Left ventricle myocardium superior (tissue), 1 donor: ENCODE measurements around the gene MIER1. TPM values are rescaled to one million over a fixed set of nuclear protein-coding genes. Genes with fewer than 3 reads are reported as not detected.

Source experiments
- ATAC-seq: fragments of 200-7000 bp; cut with Tn5 transposase; one replicate; pipeline ENCODE4 v1.9.1; 2020; ENCODE audit warnings: mild to moderate bottlenecking, moderate library complexity
- DNase-seq: peaks from one replicate; pipeline ENCODE4 v3.0.0-alpha.2; 2020
- intact Hi-C: fragments of 100-400 bp; cut with micrococcal nuclease; formaldehyde crosslinking; loops from one replicate; pipeline ENCODE4 v1.11.0; 2022
- total RNA-seq: library from RNA; stranded (reverse); fragmentation: NEBNext Ultra II Directional; extraction: Animal tissue kit (Norgen Biotek cat#: 25700); gene quantifications from one replicate; pipeline ENCODE4 v1.2.1, GENCODE V29; 2021
- donor health status: DM: no; HTN: yes; CAD: no; lungs with severe emphysema.

MIER1 gene
- total RNA-seq, 1 donor from 2014 or later = 19.1 TPM

DNA sequence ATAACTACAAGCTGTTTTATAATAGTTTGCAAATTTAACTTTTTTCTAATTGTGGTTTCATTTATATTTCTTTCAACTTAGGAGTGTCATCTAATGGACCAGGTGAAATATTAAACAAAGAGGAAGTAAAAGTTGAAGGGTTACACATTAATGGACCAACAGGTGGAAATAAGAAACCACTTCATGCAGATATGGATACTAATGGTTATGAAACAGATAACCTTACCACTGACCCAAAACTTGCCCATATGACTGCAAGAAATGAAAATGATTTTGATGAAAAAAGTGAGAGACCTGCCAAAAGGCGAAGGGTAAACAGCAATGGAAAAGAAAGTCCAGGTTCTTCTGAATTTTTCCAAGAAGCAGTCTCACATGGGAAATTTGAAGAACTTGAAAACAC, 59.7 kb downstream of the MIER1 start:
- no peak for DNase-seq
- ATAC-seq = no peak
- intact Hi-C loops = no loop called here

DNA sequence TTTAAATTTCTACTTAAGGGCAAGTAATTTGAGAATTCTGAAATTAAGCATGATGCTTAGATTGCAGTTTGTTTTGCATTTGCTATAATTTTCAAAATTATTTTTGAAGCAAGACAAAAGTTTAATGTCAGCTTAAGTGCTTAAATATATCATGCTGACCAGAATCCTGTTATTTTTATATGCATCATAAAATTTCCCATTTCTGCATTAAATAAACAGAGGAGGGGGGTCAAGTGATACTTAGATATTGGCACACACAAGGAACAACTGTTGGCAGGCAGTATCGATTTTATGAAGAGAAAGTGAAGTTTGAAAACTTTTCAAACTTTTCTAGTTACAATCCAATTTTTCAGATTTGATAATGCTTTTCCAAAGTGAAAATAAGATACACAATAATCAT, 61.0 kb downstream of the MIER1 start:
- DNase-seq = no peak
- no peak for ATAC-seq

DNA sequence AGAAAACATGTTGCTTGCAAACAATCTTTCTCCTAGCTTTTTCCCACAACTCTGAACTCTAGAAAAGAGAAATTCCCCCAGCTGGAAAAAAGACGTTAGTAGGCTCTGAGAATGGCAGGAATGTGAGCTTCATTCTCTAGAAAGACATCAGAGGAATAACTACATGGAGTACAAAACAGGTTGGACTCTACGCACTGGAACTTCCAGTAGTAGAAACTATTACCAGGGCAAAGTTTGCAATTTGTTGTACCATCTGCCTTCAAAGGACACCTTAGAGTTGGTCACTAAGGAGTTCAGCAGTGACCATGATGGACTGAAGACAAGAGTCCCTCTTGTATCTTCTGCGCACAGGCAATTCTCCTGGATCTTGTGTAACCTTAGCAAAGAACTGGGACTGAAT, 68.3 kb downstream of the MIER1 start:
- intact Hi-C loops = loop anchor here (10.0 kb wide), 1 partner anchor 52 kb away; no protein-coding TSS in a partner anchor
- no peak for ATAC-seq
- DNase-seq = no peak

More for the DNA sequence above, 61.0 kb downstream of the MIER1 start:
- intact Hi-C loops = no loop called here

DNA sequence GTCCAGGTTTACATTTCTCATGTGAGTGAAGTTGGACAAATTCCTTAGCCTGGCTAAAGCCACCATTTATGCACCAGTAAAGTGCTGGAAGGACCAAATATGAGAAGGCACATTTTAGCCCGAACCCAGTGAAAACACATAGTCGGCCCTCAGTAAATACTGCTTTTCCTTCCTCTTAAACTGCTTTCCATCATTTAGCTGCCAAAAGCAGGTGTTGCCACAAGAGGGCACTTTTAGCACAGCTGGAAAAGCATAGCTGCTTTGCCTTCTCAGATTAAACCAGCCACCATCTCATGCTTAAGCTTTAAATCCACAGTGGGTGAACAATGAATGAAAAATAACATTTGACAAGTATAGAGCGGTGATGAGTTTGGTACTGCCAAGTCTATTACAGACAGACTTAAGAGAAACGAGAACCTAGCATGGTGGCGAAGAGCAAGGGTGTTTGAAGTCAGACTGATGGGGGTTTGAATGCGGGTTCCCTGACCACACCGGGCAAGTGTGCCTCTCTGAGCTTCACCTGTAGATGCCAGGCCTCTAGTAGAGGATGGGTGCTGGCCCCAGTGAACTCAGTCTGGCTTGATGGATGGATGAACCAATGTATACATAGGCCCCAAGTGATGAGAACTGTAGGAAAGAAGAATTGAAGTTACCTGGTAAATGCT, 71.4 kb downstream of the MIER1 start:
- DNase-seq = peak; percentile 31
- ATAC-seq = peak; percentile 73
- intact Hi-C loops = loop anchor here (1.0 to 10.0 kb wide), 2 partner anchors 49 to 153 kb away; no protein-coding TSS in a partner anchor

DNA sequence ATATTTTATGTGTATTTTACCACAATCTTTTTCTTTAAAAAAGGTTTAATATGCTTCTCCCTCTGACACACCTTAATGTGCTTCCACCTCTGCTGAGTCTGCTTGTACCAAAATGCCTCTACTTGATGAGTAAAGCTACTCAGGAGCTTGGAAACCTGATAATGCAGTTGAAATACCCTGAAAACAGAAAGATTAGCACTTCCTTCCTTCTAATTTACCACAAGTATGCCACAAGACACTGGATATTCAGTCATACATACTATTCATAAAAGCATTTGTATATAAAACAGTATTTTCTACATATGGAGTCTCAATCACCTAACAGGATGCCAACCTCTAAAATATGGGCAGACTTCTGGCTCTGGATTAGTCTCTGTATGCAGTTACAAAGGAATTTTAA, 74.2 kb downstream of the MIER1 start:
- ATAC-seq (no peak), DNase-seq (no peak)
- intact Hi-C loops = loop anchor here (10.0 kb wide), 1 partner anchor 46 kb away; no protein-coding TSS in a partner anchor

DNA sequence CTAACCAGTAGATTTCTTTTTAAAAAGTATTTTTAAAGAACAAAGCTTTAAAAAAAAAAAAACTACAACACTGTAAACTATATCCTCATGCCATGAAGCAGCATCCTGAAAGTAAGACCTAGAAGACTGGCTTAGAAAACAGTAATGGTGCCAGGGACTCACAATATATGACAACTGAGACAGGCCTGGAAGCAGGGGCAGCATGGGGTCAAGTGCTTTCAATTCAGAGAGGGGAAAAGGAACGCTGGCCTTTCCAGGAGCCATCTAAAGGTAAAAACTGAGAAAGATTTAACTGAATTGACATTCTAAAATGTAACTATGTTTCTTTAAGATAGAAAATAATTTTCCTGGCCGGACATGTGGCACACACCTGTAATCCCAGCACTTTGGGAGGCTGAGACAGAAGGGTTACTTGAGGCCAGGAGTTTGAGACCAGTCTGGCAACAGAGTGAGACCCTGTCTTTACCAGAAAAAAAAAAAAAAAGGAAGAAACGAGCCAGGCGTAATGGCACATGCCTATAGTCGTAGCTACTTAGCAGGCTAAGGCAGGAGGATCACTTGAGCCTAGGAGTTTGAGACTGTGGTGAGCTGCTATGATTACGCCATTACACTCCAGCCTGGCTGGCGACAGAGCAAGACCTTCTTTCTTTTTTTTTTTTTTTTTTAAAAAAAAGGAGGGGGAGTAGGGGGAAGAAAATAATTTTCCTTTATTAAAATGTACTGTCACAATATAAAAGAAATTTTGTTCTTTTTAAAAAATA, 75.0 kb downstream of the MIER1 start:
- ATAC-seq (no peak), DNase-seq (no peak)
- intact Hi-C loops = loop anchor here (10.0 kb wide), 1 partner anchor 45 kb away; no protein-coding TSS in a partner anchor

DNA sequence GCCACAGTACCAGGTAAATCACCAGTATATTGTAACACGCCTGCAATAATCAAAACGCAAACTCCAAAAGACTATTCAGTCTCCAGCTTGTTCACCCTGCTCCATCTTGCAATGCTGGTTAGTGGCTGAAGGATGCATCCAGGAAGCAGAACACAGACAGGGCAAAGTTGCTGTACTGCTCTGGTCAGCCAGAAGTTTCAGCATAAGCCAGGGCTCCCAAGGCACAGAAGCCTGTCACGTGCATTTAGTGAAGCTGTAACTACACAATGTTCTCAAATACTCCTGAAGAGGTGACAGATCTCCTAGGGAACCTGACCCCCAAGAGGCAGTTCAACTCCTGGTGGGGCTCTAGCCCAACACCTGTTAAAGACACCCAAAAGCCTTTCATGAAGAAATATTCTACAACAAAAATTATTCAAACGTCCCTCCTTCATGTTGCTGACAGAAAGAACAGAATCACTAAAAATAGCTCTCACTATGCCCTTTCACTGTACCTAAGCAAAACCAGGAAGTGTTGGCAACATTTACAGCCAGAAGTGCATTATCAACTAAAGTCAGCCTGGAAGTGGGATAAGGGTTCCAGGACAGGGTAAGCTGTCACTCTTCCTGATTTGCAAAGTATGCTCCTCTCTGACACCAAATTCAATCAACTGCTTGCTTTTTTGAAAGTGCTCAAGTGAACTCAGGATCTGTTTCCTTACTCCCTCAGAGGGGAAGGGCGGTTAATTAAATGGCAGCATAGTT, 77.1 kb downstream of the MIER1 start:
- ATAC-seq = peak; percentile 89
- intact Hi-C loops = no loop called here

DNA sequence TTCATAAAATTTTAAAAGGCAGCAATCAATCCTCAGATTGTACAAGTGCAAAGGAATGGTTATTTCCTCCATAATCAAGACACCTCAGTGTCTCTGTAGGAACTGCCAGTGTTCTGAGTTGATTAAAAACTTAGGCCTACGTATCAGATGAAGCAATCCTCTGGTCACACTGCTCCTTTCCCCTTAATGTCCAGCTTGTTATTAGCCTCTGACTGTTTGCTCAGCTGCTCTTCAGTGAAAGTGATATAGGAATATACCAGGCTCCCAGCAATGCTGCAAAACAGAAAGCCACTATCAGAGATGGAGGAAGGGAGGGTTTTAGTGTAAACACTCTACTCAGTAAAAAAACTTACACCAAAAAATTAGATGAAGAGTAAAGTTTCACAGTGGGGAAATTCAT, 79.4 kb downstream of the MIER1 start:
- intact Hi-C loops = no loop called here
- ATAC-seq = no peak

More for the DNA sequence above, 77.1 kb downstream of the MIER1 start:
- peak; percentile 23 for DNase-seq

DNA sequence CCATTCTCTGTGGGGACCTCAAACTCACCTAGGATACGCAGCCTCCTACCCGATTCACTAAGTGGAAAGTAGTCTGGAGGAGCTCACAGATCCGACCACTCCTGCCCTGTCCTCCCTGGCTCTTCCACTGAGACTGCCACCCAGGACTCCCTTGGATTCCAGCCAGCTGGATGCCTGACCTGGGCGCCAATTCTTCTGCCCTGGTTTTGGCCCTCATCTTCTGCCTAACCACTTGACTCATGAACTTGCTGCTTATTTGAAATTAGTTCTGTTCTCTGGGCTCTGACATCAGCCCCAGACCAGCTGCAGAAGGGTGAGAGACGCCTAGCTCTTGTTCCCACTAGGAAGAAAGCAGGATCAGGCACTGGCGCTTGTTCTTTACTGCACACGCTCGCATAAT, 80.3 kb downstream of the MIER1 start:
- DNase-seq (peak; percentile 56), ATAC-seq (peak; percentile 59)
- intact Hi-C loops = no loop called here

More for the DNA sequence above, 79.4 kb downstream of the MIER1 start:
- no peak for DNase-seq

DNA sequence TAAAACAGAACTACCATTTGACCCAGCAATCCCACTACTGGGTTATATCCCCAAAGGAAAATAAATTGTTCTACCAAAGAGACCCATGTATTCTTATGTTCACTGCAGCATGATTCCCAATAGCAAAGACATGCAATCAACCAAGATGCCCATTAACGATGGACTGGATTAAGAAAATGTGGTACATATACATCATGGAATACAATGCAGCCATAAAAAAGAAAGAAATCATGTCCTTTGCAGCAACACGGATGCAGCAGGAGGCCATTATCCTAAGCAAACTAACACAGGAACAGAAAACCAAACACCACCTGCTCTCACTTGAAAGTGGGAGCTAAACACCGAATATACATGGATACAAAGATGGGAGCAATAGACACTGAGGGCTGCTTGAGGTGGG, 85.0 kb downstream of the MIER1 start:
- DNase-seq (no peak), ATAC-seq (no peak)
- intact Hi-C loops = no loop called here

DNA sequence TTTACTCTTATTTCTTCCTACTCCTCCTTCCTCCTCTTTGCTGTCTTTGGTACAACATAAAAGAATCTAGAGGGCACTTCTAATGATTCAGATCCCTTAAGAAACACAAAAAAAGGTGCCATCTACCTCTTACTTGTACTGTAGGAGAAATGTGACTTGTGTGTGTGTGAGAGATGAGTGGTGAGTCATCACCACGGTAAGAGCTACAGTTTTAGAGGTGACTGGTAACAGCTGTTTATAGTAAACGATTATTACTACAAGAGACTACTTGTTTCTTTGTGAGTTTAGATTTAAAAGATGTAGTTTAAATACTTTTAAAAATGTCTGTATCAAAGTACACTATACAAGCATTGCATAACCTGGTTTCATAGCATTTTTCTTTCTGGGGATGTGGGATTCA, 88.8 kb downstream of the MIER1 start:
- DNase-seq (no peak), ATAC-seq (peak; percentile 62)
- intact Hi-C loops = no loop called here

DNA sequence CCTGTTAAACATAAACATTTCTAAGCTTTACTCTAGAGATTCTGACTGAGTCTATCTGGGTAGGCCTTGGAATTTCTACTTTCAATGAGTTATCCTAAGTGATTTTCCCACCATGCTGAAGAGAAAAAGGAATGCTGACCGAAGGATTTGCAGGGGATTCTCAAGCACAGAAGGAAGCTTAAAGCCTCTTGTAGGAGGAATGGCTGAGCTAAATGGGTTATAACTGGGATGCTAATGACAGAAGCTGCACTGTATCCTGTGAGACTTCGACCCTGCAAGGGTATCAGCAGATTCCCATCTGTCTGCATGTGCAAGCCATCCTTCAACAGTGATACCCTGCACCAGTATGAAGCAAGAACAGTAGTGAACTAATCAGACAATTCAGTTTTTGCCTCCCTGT, 93.8 kb downstream of the MIER1 start:
- intact Hi-C loops = no loop called here
- DNase-seq = no peak
- no peak for ATAC-seq

DNA sequence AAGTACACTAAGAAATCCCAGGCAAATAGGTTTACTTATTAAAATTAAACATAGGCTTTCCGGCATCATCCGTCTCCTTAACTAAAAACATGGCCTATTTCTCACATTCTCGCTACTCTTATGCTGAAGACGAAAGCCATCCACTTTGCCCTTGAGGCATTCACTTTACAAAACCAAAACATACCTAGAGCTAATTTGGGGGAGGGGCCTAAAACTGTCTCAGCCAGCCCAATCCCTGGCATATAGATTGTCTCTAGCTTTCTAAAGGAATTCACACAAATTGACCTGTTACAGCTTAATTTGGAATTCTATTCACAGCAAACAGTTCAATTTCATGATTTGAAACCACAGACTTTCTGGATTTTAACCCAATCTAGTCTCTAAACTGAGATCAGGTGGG, 94.3 kb downstream of the MIER1 start:
- intact Hi-C loops = no loop called here
- ATAC-seq (no peak), DNase-seq (no peak)

DNA sequence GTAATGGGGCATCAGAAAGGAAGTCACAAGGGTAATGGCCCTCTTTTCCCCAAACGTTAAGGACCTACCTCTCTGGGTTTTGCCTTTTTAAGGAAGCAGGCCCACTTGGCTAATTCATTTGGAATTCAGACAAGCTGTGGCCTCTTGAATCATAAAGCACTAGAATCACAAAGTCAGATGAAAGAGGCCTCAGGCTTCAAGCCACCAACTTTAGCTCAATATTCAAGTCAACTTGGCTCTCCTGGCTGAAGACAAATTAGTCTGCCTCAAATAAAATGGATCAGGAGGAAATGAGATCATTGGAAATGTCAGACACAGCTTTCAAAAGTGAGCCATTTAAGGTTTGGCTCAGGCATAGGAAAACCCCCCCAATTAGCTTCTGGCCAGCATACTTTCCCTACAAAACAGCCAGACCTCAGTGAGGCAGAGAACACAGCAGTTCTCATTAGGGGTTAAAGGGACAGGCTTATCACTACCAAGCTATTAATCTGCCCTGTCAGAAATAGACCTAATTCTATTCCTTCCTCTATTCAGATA, 94.9 kb downstream of the MIER1 start:
- intact Hi-C loops = no loop called here
- no peak for DNase-seq
- ATAC-seq = peak; percentile 76

DNA sequence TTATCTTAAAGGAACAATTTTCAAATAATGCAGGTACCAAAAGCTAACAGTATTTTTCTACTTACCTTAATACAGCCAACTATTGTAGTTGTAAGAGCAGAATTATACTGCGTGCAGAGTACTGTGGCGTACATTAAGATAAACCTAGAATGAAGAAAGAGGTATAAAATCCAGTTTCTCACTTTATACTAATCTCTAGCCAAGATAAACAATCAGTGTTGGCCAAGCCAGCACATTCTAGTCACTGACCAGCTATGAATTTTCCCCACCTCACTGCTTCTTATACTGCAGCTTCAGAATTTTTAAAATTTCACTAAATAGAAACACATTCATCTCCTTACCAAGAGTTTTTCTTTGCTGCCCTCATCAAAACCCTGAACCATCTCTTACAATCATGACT, 95.5 kb downstream of the MIER1 start:
- peak; percentile 42 for ATAC-seq
- intact Hi-C loops = no loop called here

DNA sequence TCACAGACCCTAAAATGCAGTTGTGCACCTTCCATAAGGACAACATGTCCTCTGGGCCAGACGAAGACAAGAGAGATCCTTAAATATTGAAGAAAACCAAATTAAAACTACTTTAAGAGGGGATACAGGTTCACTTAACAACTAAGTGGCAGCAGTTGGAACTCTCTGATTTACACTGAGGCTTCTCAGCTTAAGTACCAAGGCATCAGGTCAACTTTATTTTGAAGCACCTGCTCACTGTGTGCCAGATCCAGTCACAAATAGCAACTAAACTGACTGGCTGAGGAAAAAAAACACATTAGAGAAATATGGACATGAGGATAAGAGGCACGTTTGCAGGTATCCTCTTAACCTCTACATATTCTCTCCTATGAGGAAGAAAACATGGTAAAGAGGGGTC, 96.0 kb downstream of the MIER1 start:
- peak; percentile 53 for ATAC-seq
- intact Hi-C loops = no loop called here
- no peak for DNase-seq

More for the DNA sequence above, 95.5 kb downstream of the MIER1 start:
- no peak for DNase-seq

DNA sequence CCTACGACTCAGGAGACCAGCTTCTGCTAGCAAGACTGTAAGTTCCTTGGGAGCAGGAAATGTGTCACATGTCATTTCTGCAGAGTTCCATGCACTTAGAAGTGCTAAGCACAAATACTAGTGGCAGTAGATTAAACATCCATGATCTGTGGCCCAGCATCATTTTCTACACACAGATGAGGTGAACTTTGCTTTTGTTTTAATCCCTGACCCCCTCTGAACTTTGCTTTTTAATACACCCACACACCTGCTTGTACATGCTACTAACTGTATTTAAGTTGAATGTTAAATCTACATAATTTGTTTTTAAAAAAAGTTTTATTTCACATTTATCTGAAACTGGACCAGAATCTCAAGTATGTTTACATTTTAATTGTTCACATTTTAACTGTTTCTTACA, 104.7 kb downstream of the MIER1 start:
- DNase-seq = no peak
- no peak for ATAC-seq
- intact Hi-C loops = no loop called here

DNA sequence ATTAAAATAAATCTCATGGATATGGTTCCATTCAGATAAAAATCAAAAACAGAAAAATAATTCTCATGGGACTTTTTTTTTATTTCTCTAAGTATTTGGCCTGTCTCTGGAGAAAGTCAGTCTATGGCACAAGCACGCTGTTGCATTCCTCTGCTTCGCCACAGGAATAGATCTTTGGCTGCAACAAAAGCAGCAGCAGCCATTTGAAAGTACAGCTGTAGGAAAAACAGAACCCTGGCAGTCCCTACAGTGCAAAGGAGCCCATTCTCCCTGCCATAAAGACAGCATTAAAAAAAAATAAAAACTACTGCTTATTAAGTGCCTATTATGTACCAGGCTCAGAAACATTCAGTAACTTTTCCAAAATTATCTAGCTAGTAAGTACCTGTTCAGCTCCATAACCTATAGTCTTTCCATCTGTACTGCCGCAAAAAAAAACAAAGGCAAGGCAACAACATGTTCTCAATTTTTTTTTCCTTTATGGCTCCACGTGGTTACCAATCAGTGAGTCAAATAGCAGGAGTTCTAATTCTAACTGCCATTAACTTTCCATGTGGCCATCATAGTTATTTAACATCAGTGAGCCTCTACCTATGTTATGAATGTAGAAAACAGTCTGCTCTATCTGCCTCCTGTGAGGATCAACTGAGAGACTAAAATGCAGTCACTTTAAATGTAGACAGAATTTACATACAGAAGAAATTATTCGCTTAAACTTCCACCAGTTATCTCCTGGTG, 106.5 kb downstream of the MIER1 start:
- ATAC-seq (peak; percentile 95), DNase-seq (no peak)
- intact Hi-C loops = no loop called here

DNA sequence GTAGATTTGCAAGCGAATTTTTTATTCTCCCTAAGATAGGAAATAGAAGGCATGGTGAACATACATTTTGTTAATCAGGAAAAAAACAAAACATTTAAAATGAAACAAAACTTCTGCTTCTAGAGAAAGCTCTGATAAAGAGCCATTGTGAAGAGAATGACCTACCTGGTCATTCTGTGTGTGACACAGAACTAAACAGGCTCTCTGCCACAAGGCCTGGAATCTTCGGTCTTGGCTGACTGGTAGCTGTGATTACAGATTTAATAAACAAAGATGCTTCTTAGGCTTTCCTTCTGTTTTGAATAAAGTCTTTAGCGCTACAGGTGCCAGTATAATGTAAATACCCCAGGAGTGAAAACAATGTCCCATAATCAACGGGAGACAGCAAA, 107.1 kb downstream of the MIER1 start:
- intact Hi-C loops = no loop called here
- DNase-seq (no peak), ATAC-seq (peak; percentile 47)
